C4-2B (cell line): ENCODE results near the gene PPM1K.

Experiments used
- H3K27ac ChIP-seq: fragments of 450-650 bp; 2 replicates; pipeline ENCODE4 v1.5.1; 2017
- CTCF ChIP-seq: fragments of 450-650 bp; conservative IDR thresholded peaks from 2 replicates; pipeline ENCODE4 v1.5.1; 2017; ENCODE audit warnings: mild to moderate bottlenecking
- ZFX ChIP-seq: fragments of 450-650 bp; IDR thresholded peaks from 2 replicates; pipeline ENCODE4 v1.6.1; 2017

PPM1K gene

GRCh38 chr4:88291003-88291402 lies 6.6 kb upstream of the PPM1K start:
- no peak overlapping the region for H3K27ac ChIP-seq
- no peak for TF ChIP-seq ZFX
- no peak for TF ChIP-seq CTCF

DNA sequence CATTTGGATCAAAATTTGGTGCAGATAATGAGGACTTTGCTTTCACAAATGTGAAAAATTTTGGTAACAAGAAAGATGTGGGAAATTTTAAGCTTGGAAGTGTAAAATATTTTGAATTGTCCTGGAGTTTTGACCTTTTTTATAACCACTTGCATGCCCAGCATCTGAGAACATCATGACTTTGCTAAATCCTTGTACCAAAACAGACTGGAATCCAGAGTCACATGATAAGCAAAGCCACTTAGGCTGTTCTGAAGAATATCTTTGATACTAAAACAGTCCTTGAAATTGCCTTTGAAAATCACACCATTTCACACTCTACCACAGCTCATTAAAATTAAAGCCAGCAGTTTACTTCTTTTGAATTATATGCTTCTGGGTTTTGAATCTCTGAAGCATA lies 2.5 kb upstream of the PPM1K start:
- TF ChIP-seq ZFX: no peak
- TF ChIP-seq CTCF: no peak
- no peak overlapping the region for H3K27ac ChIP-seq

DNA sequence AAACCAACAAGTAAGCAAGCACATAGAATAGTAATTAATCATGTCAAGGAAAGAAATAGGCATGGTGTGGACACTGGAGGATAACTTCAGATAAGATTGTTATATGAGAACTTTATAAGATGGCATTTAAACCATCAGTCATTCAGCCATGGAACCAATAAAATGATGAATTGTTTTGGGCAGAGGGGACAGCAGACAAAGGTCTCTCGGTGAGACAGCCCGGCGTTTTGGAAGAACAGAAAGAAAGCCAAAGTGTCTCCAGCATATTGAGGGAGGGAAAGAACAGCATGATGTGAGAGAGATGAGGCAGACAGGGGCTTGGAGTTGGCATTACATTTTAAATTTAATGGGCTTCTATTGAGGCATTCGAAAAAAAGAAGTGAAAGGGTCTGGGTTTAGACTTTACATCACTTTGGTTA lies 883 bp upstream of the PPM1K start:
- no peak for TF ChIP-seq CTCF
- no peak for TF ChIP-seq ZFX
- no peak overlapping the region for H3K27ac ChIP-seq

GRCh38 chr4:88283661-88284438 lies 511 bp downstream of the PPM1K start:
- no peak for TF ChIP-seq CTCF
- peak; percentile 31; the same call in 1 of the 2 replicates for TF ChIP-seq ZFX
- peak overlapping the region; percentile 93 for H3K27ac ChIP-seq

DNA sequence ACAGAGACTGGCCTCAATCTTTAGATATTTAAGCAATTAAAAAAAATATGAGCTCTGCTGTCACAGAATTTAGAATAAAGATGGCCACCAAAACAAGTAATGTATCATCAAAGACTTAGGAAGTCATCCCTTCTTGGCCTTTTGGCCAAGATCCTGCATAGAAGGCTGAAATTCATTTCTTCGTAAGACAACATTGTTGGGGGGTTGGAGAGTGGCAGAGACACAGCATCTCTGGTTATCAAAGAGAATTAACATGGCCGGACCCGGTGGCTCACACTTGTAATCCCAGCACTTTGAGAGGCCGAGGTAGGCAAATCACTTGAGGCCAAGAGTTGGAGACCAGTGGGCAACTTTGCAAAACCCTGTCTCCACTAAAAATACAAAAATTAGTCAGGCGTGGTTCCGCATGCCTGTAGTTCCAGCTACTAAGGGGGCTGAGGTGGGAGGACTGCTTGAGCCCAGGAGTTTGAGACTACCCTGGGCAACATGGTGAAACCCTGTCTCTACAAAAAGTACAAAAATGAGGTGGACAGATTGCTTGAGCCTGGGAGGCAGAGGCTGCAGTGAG lies 4.0 kb downstream of the PPM1K start:
- TF ChIP-seq CTCF: no peak
- TF ChIP-seq ZFX: no peak
- no peak overlapping the region for H3K27ac ChIP-seq

DNA sequence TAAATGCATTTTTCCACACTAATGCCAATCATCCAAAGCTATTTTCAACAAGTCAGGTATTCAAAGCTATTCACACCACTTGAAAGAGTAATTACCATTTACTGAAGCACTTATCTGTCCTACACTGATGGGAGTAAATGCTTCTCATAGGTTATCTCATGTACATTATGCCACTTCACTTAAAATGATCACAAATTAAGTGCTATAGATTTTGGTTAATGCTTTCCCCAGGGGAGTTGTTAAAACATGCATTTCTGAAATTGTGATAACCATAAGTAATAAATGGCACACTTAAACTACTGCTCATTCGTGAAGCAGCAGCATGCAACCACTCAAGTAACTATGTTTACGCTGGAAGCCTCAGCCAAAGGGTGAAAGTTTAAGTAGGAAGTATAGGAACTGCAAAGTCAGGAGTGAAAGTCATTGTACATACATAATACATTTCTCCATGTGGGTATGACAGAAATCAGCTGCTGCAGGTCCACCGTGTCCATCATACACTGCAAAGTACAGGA lies 6.6 kb downstream of the PPM1K start:
- TF ChIP-seq CTCF: no peak
- no peak for TF ChIP-seq ZFX
- no peak overlapping the region for H3K27ac ChIP-seq

DNA sequence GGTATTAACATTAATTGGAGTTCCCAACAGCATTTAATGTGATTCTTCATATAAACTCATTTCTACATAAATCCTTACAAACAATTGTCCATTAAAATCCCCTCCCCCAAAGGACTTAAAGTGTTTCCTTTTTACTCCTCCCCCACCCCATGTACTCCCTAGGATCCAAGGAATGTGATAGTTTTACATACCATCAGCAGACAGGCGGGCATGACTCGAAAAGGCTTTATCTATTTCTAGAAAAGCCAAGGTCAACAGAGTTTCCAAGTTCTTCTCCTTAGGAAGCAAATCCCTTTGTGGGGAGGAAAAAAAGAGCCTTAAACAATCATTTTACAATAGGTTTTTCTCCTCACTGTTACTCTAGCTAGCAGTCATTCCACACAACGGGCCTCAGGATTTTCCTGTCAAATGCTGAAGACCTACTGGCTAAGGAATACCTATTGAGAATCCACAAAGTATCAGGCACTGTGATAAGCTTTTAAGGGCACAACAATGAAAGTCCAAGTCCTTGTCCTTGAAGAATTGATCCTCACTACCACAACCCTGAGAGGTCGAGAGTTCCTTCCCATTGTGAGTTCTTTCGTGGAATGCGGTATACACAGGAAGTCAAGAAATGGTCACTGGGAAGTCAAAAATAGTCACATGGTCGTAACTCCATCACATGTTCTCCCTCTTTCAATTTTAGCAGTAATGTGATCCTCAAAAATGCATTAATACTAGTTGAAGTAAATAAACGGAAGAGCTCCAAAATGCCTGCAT lies 7.2 kb downstream of the PPM1K start:
- H3K27ac ChIP-seq: no peak overlapping the region
- TF ChIP-seq CTCF (no peak), ZFX (no peak)
